ENCODE measurements around the gene RAPGEF1. TPM values are rescaled to one million over a fixed set of nuclear protein-coding genes. Genes with fewer than 3 reads are reported as not detected.
A peak's percentile ranks its signal among the peaks of the same experiment; 100 is the strongest.
"Not testable (repeated sequence)": the region's sequence is repeated elsewhere in the genome, so short reads cannot be mapped to it uniquely, and the experiment has no call there.

The RAPGEF1 gene
- total RNA-seq, 1 donor from 2014 or later, result 19.8 TPM

- H3K27me3 ChIP-seq (ENCODE audit: control insufficient read depth in 3 of 3, insufficient read depth in 3 of 3, low read length in 3 of 3), result peaks cover 30 to 32% (median 30%) of the 10 kb centered on the region in 3 donors
Measured at GRCh38 chr9:131554843-131555351, 185.0 kb downstream of the RAPGEF1 start.

DNA sequence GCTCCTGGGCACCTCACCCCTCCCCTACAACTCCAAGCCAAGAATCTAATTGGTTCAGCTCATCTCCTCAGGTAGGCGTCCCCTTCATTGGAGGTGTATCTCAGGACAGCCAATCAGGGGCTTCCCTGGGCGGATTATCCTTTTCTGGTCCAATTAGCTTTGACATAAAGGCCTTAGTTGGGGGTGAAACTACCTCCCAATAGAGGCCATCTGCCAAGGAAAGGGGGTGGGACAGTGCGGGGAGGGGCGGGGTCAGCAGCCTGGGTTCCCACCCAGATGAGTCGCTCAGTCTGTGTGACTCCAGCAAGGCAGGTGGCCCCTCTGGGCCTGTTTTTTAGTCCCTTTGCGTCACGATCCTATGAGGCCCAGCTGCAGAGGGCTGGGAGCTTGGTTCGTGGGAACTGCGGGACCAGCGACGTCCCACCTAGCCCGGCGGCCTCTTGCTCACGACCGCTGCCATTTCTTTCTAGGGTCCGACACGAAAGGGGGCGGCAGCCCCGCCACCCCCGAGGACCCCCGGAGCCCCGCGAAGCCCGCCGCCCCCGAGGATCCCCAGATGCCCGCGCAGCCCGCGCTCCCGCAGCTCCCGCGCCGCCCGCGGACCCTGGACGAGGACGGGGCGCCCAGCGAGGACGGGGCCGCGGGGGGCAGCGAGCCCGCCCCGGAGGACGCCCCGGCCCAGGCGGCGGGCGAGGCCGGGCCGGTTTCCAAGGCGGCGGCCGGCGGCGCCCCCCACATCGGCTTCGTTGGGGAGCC is 185.6 kb downstream of the RAPGEF1 start:
- H3K27me3 ChIP-seq (ENCODE audit: control insufficient read depth in 3 of 3, insufficient read depth in 3 of 3, low read length in 3 of 3), result peaks cover 32 to 36% (median 35%) of the 10 kb centered on the region in 3 donors
- no peak overlapping the region for H3K27ac ChIP-seq (ENCODE audit: low read depth, low read length)
- H3K36me3 ChIP-seq (ENCODE audit: control insufficient read depth in 3 of 3, insufficient read depth in 3 of 3, low read length in 3 of 3), result no peaks in the 10 kb centered on the region
- H3K4me3 ChIP-seq (ENCODE audit: low read length in 3 of 3), result no peak overlapping the region
- no peaks in the 10 kb centered on the region for H3K9me3 ChIP-seq (ENCODE audit: control insufficient read depth in 3 of 3, low read length in 3 of 3)
- no peak overlapping the region for H3K9ac ChIP-seq (ENCODE audit: low read depth in 1 of 3, low read length in 3 of 3)
- H3K4me1 ChIP-seq (ENCODE audit: control insufficient read depth in 3 of 3, insufficient read depth in 3 of 3, low read length in 3 of 3), result no peaks in the 10 kb centered on the region

More at GRCh38 chr9:131554843-131555351, 185.0 kb downstream of the RAPGEF1 start:
- H3K4me3 ChIP-seq (ENCODE audit: low read length in 3 of 3), result no peak overlapping the region
- H3K27ac ChIP-seq (ENCODE audit: low read depth, low read length), result no peak overlapping the region
- H3K4me1 ChIP-seq (ENCODE audit: control insufficient read depth in 3 of 3, insufficient read depth in 3 of 3, low read length in 3 of 3), result no peaks in the 10 kb centered on the region
- H3K9ac ChIP-seq (ENCODE audit: low read depth in 1 of 3, low read length in 3 of 3), result no peak overlapping the region
- H3K9me3 ChIP-seq (ENCODE audit: control insufficient read depth in 3 of 3, low read length in 3 of 3), result no peaks in the 10 kb centered on the region
- H3K36me3 ChIP-seq (ENCODE audit: control insufficient read depth in 3 of 3, insufficient read depth in 3 of 3, low read length in 3 of 3), result no peaks in the 10 kb centered on the region

DNA sequence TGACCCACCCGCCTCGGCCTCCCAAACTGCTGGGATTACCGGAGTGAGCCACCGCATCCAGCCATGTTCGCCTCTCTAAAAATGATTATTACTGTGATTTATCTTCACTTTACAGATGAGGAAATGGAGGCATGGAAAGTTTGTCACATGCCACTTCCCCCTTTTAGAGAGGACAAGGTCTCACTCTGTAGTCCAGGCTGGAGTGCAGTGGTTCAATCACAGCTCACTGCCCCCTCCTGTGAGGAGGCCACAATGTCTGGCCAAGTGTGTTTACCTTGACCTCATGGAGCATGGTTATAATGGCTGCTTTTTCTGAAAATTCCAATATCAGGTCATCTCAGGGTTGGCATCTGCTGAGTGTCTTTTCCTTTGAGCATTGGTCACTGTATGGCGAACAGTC is 187.8 kb downstream of the RAPGEF1 start:
- H3K9me3 ChIP-seq (ENCODE audit: control insufficient read depth in 3 of 3, low read length in 3 of 3), result no peaks in the 10 kb centered on the region
- no peaks in the 10 kb centered on the region for H3K4me1 ChIP-seq (ENCODE audit: control insufficient read depth in 3 of 3, insufficient read depth in 3 of 3, low read length in 3 of 3)
- H3K9ac ChIP-seq (ENCODE audit: low read depth in 1 of 3, low read length in 3 of 3), result no peak overlapping the region
- no peak overlapping the region for H3K4me3 ChIP-seq (ENCODE audit: low read length in 3 of 3)
- H3K27ac ChIP-seq (ENCODE audit: low read depth, low read length), result no peak overlapping the region
- H3K27me3 ChIP-seq (ENCODE audit: control insufficient read depth in 3 of 3, insufficient read depth in 3 of 3, low read length in 3 of 3), result peaks cover 46 to 49% (median 49%) of the 10 kb centered on the region in 3 donors
- H3K36me3 ChIP-seq (ENCODE audit: control insufficient read depth in 3 of 3, insufficient read depth in 3 of 3, low read length in 3 of 3), result no peaks in the 10 kb centered on the region

- H3K4me1 ChIP-seq (ENCODE audit: control insufficient read depth in 3 of 3, insufficient read depth in 3 of 3, low read length in 3 of 3); H3K27ac ChIP-seq (ENCODE audit: low read depth, low read length); H3K4me3 ChIP-seq (ENCODE audit: low read length in 3 of 3); H3K9ac ChIP-seq (ENCODE audit: low read depth in 1 of 3, low read length in 3 of 3); H3K9me3 ChIP-seq (ENCODE audit: control insufficient read depth in 3 of 3, low read length in 3 of 3); H3K36me3 ChIP-seq (ENCODE audit: control insufficient read depth in 3 of 3, insufficient read depth in 3 of 3, low read length in 3 of 3): not testable (repeated sequence)
- peaks cover 50 to 53% (median 52%) of the 10 kb centered on the region in 3 donors for H3K27me3 ChIP-seq (ENCODE audit: control insufficient read depth in 3 of 3, insufficient read depth in 3 of 3, low read length in 3 of 3)
Measured at GRCh38 chr9:131550465-131550864, 189.4 kb downstream of the RAPGEF1 start.

DNA sequence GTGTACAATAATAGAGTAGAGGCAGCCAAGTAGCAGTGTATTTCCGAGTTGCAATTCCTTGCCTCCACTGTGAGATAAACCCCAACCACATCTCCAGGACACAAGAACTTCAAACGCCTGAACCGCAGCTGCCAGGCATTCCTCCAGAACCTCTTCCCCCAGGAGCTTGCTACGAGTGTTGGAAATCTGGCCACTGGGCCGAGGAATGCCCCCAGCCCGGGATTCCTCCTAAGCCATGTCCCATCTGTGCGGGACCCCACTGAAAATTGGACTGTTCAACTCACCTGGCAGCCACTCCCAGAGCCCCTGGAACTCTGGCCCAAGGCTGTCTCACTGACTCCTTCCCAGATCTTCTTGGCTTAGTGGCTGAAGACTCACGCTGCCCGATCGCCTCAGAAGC is 190.7 kb downstream of the RAPGEF1 start:
- not testable (repeated sequence) for H3K4me1 ChIP-seq (ENCODE audit: control insufficient read depth in 3 of 3, insufficient read depth in 3 of 3, low read length in 3 of 3); H3K9ac ChIP-seq (ENCODE audit: low read depth in 1 of 3, low read length in 3 of 3); H3K27ac ChIP-seq (ENCODE audit: low read depth, low read length); H3K9me3 ChIP-seq (ENCODE audit: control insufficient read depth in 3 of 3, low read length in 3 of 3); H3K36me3 ChIP-seq (ENCODE audit: control insufficient read depth in 3 of 3, insufficient read depth in 3 of 3, low read length in 3 of 3); H3K4me3 ChIP-seq (ENCODE audit: low read length in 3 of 3)
- H3K27me3 ChIP-seq (ENCODE audit: control insufficient read depth in 3 of 3, insufficient read depth in 3 of 3, low read length in 3 of 3), result peaks cover 51 to 53% (median 51%) of the 10 kb centered on the region in 3 donors

DNA sequence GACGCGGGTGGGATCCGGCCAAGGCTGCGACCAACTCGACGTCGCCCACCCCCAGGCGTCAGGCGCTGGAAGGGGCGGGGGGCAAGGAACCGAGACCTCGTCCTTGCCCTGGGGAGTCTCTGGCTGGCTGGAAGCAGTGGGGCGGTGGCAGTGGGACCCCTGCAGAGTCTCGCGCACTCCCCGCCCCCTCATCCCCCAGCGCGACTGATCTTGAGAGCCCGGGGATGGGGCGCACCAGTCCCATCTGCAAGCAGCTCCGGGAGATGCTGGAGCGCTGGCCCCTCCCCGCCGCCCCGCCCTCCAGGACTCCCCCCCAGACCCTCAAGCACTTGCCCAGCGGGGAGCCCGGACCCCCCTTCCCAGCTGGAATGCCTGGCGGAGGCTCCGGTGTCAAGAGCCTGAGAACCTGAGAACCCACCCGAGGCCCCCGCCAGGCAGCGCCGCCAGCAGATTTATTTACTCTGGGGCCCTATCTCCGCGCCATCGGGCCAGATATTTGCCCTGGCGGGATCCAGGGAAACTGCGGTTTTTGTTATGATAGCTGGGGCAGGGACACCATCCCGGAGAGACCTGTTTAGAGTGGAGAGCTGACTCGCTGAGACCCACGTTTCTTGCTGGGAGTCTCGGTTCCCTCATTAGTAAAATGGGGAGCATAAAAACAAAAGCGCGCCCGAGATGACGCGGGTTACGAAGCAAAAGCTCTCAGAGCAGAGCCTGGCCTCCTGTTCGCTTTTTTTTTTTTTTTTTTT is 193.4 kb downstream of the RAPGEF1 start:
- H3K27me3 ChIP-seq (ENCODE audit: control insufficient read depth in 3 of 3, insufficient read depth in 3 of 3, low read length in 3 of 3), result peaks cover 37 to 43% (median 40%) of the 10 kb centered on the region in 3 donors
- peak overlapping the region in 2 of 3 donors; percentile 9 to 29 for H3K4me3 ChIP-seq (ENCODE audit: low read length in 3 of 3)
- no peak overlapping the region for H3K9ac ChIP-seq (ENCODE audit: low read depth in 1 of 3, low read length in 3 of 3)
- H3K4me1 ChIP-seq (ENCODE audit: control insufficient read depth in 3 of 3, insufficient read depth in 3 of 3, low read length in 3 of 3), result peaks cover 0 to 8% (median 7%) of the 10 kb centered on the region in 3 donors
- H3K36me3 ChIP-seq (ENCODE audit: control insufficient read depth in 3 of 3, insufficient read depth in 3 of 3, low read length in 3 of 3), result no peaks in the 10 kb centered on the region
- H3K9me3 ChIP-seq (ENCODE audit: control insufficient read depth in 3 of 3, low read length in 3 of 3), result peaks cover 0 to 8% (median 3%) of the 10 kb centered on the region in 3 donors
- H3K27ac ChIP-seq (ENCODE audit: low read depth, low read length), result no peak overlapping the region

GRCh38 chr9:131545786-131546335 is 194.0 kb downstream of the RAPGEF1 start:
- peaks cover 0 to 8% (median 7%) of the 10 kb centered on the region in 3 donors for H3K4me1 ChIP-seq (ENCODE audit: control insufficient read depth in 3 of 3, insufficient read depth in 3 of 3, low read length in 3 of 3)
- H3K36me3 ChIP-seq (ENCODE audit: control insufficient read depth in 3 of 3, insufficient read depth in 3 of 3, low read length in 3 of 3), result no peaks in the 10 kb centered on the region
- H3K27me3 ChIP-seq (ENCODE audit: control insufficient read depth in 3 of 3, insufficient read depth in 3 of 3, low read length in 3 of 3), result peaks cover 37 to 43% (median 40%) of the 10 kb centered on the region in 3 donors
- H3K27ac ChIP-seq (ENCODE audit: low read depth, low read length), result no peak overlapping the region
- H3K9me3 ChIP-seq (ENCODE audit: control insufficient read depth in 3 of 3, low read length in 3 of 3), result peaks cover 0 to 8% (median 3%) of the 10 kb centered on the region in 3 donors
- H3K9ac ChIP-seq (ENCODE audit: low read depth in 1 of 3, low read length in 3 of 3), result no peak overlapping the region
- no peak overlapping the region for H3K4me3 ChIP-seq (ENCODE audit: low read length in 3 of 3)

GRCh38 chr9:131545003-131545785 is 194.7 kb downstream of the RAPGEF1 start, which contains the start of gene PRRT1B:
TSS of gene PRRT1B (plus strand) at chr9:131545523. CDS start at chr9:131545616, 93 bp downstream.
- Histone ChIP-seq H3K36me3 (ENCODE audit: control insufficient read depth in 3 of 3, insufficient read depth in 3 of 3, low read length in 3 of 3) (no peaks in the 10 kb centered on the region), H3K4me1 (ENCODE audit: control insufficient read depth in 3 of 3, insufficient read depth in 3 of 3, low read length in 3 of 3) (peaks cover 0 to 8% (median 7%) of the 10 kb centered on the region in 3 donors), H3K27ac (ENCODE audit: low read depth, low read length) (no peak within 1 kb of the TSS), H3K9me3 (ENCODE audit: control insufficient read depth in 3 of 3, low read length in 3 of 3) (peaks cover 0 to 8% (median 3%) of the 10 kb centered on the region in 3 donors), H3K9ac (ENCODE audit: low read depth in 1 of 3, low read length in 3 of 3) (peak within 1 kb of the TSS in 1 of 3 donors; percentile 8), H3K27me3 (ENCODE audit: control insufficient read depth in 3 of 3, insufficient read depth in 3 of 3, low read length in 3 of 3) (peaks cover 37 to 43% (median 40%) of the 10 kb centered on the region in 3 donors), H3K4me3 (ENCODE audit: low read length in 3 of 3) (peak within 1 kb of the TSS in 1 of 3 donors; percentile 35)

DNA sequence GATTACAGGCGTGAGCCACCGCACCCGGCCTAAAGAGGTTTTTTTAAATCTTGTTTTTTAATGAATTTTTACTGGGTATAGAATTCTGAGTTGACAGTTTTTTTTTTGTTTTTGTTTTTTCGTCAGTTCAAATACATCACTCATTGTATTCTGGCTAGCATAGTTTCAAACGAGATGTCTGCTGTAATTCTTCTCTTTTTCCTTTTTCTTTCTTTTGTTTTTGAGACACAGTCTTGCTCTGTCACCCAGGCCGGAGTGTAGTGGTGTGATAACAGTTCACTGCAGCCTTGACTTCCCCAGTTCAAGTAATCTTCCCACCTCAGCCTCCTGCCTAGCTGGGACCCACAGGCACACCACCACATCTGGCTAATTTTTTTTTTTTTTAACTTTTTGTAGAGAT is 196.7 kb downstream of the RAPGEF1 start:
- no peak overlapping the region for H3K9ac ChIP-seq (ENCODE audit: low read depth in 1 of 3, low read length in 3 of 3)
- peaks cover 0 to 8% (median 7%) of the 10 kb centered on the region in 3 donors for H3K4me1 ChIP-seq (ENCODE audit: control insufficient read depth in 3 of 3, insufficient read depth in 3 of 3, low read length in 3 of 3)
- H3K36me3 ChIP-seq (ENCODE audit: control insufficient read depth in 3 of 3, insufficient read depth in 3 of 3, low read length in 3 of 3), result no peaks in the 10 kb centered on the region
- H3K4me3 ChIP-seq (ENCODE audit: low read length in 3 of 3), result no peak overlapping the region
- no peak overlapping the region for H3K27ac ChIP-seq (ENCODE audit: low read depth, low read length)
- H3K9me3 ChIP-seq (ENCODE audit: control insufficient read depth in 3 of 3, low read length in 3 of 3), result peaks cover 0 to 8% (median 3%) of the 10 kb centered on the region in 3 donors
- H3K27me3 ChIP-seq (ENCODE audit: control insufficient read depth in 3 of 3, insufficient read depth in 3 of 3, low read length in 3 of 3), result peaks cover 23 to 35% (median 29%) of the 10 kb centered on the region in 3 donors
